Stomach (tissue), 9 donors: Measurements from ENCODE around the gene RGS19. TPM values are rescaled to one million over a fixed set of nuclear protein-coding genes. Genes with fewer than 3 reads are reported as not detected.
A peak's percentile ranks its signal among the peaks of the same experiment; 100 is the strongest.

ENCODE experiments used
- DNase-seq, 2 donors: peaks; one replicate each; pipeline versions ENCODE4 v3.0.0 to v3.0.0-alpha.2; 2013 to 2019
- H3K27ac ChIP-seq, 5 donors: fragments of 200-600 bp in 4 of 5; sonication (generic) in 4 of 5; one replicate each; pipeline ENCODE4 v1.5.1; 2013 to 2019; ENCODE audit warnings: mild to moderate bottlenecking in 1 of 5, moderate library complexity in 1 of 5
- H3K27me3 ChIP-seq, 3 donors: fragments of 200-600 bp; sonication (generic); one replicate each; pipeline ENCODE4 v1.5.1; 2017 to 2019; ENCODE audit warnings: mixed run types in 1 of 3
- H3K36me3 ChIP-seq, 4 donors: fragments of 200-600 bp; sonication (generic); 1 replicate in 3 of 4; 2 replicates in 1 of 4; pipeline ENCODE4 v1.5.1; 2016 to 2019
- H3K4me1 ChIP-seq, 4 donors: fragments of 200-600 bp; sonication (generic); one replicate each; pipeline ENCODE4 v1.5.1; 2016 to 2019
- H3K4me3 ChIP-seq, 4 donors: fragments of 200-600 bp; sonication (generic) in 3 of 4; one replicate each; pipeline ENCODE4 v1.5.1; 2016 to 2019; ENCODE audit warnings: mild to moderate bottlenecking in 1 of 4
- H3K9me3 ChIP-seq, 4 donors: fragments of 200-600 bp; sonication (generic); one replicate each; pipeline ENCODE4 v1.5.1; 2016 to 2019
- CTCF ChIP-seq, 7 experiments: fragments of 450-650 bp in 4 of 7; fragments of 200-600 bp in 3 of 7; sonication (generic) in 3 of 7; IDR thresholded peaks; one replicate each; pipeline ENCODE4 v1.5.1; 2016 to 2019; ENCODE audit warnings: antibody characterized with exemption in 7 of 7, control low read depth in 2 of 7, mild to moderate bottlenecking in 1 of 7
- EP300 ChIP-seq: sonication (generic); formaldehyde crosslinking; IDR thresholded peaks from one replicate; pipeline ENCODE4 v1.6.1; 2017; ENCODE audit warnings: antibody characterized with exemption
- POLR2A ChIP-seq, 4 donors: fragments of 450-650 bp; IDR thresholded peaks; one replicate each; pipeline ENCODE4 v1.6.1; 2016; ENCODE audit warnings: antibody characterized with exemption in 4 of 4, control low read depth in 2 of 4, mild to moderate bottlenecking in 1 of 4, moderate library complexity in 1 of 4
- POLR2AphosphoS5 ChIP-seq, 3 donors: sonication (generic); formaldehyde crosslinking; IDR thresholded peaks; one replicate each; pipeline ENCODE4 v1.6.1; 2016; ENCODE audit warnings: antibody characterized with exemption in 3 of 3
- WGBS, 5 donors: extraction: QIAGEN DNeasy Blood & Tissue Kit in 3 of 5; methylation state at CpG; one replicate each; pipeline versions ENCODE4 v1.1.5 to v1.1.7; 2013 to 2018; 5-methylcytosine and 5-hydroxymethylcytosine counted together
- intact Hi-C: fragments of 100-400 bp; cut with DNase I; formaldehyde crosslinking; loops from one replicate; pipeline ENCODE4 v1.15.1; 2023; ENCODE audit warnings: low total_unique reads
- polyA plus RNA-seq, 3 donors: library from polyadenylated mRNA; stranded (reverse); fragments of 200-250 nt; gene quantifications; one replicate each; pipeline ENCODE4 v1.2.3, GENCODE V29; 2013
- total RNA-seq, 5 donors: library from RNA; depleted of rRNA; stranded (reverse); fragments of >200 nt; gene quantifications; one replicate each; pipeline versions ENCODE4 v1.1.0 to v1.2.3, GENCODE V29; 2014 to 2016
- donor health status: healthy with polysubstance abuse.
- donor health status: Bipolar disorder and iron deficiency.
- donor health status: healthy.

RGS19 gene
- total and polyA plus RNA-seq, 8 donors, result 3.1 to 17.2 (median 10.1) TPM; not detected in 3

- peak overlapping the region in 2 of 4 donors; percentile 12 to 27 for H3K4me3 ChIP-seq
Measured at GRCh38 chr20:64057628-64058498, 21.5 kb downstream of the RGS19 start.

GRCh38 chr20:64056889-64057627 lies 22.3 kb downstream of the RGS19 start:
- Histone ChIP-seq H3K4me3 (peak overlapping the region in 2 of 4 donors; percentile 12 to 27), H3K36me3 (no peaks in the 10 kb centered on the region), H3K27me3 (peaks cover 0 to 59% (median 31%) of the 10 kb centered on the region in 3 donors), H3K9me3 (no peaks in the 10 kb centered on the region), H3K27ac (peak overlapping the region; percentile 12 to 79 (median 50)), H3K4me1 (peaks cover 11 to 23% (median 19%) of the 10 kb centered on the region in 4 donors)
- no peak for TF ChIP-seq CTCF (IDR thresholded peaks at IDR 0.05)
- peak in 1 of 3 donors; percentile 2 for TF ChIP-seq POLR2AphosphoS5 (IDR thresholded peaks at IDR 0.05)
- DNase-seq, result no peak
- intact Hi-C loops, result no loop called here
- 57 to 68% (median 63%) methylated on average over 32 to 39 of the region's 39 CpGs for WGBS, 5 donors

More at GRCh38 chr20:64057628-64058498, 21.5 kb downstream of the RGS19 start:
- peaks cover 0 to 51% (median 26%) of the 10 kb centered on the region in 3 donors for H3K27me3 ChIP-seq
- no peaks in the 10 kb centered on the region for H3K9me3 ChIP-seq
- peak in 5 of 7 experiments; percentile 57 to 88 (median 69) for TF ChIP-seq CTCF (IDR thresholded peaks at IDR 0.05)
- no peak for TF ChIP-seq EP300
- TF ChIP-seq POLR2AphosphoS5 (IDR thresholded peaks at IDR 0.05), result no peak
- WGBS, 5 donors, result 19 to 31% (median 29%) methylated on average over 25 to 33 of the region's 33 CpGs
- peak; percentile 81 to 92 for DNase-seq
- peak overlapping the region in 4 of 5 donors; percentile 48 to 79 (median 53) for H3K27ac ChIP-seq
- peaks cover 17 to 31% (median 27%) of the 10 kb centered on the region in 4 donors for H3K4me1 ChIP-seq
- intact Hi-C loops, result no loop called here
- no peaks in the 10 kb centered on the region for H3K36me3 ChIP-seq

- Histone ChIP-seq H3K36me3 (no peaks in the 10 kb centered on the region), H3K4me1 (peaks cover 11 to 22% (median 18%) of the 10 kb centered on the region in 4 donors), H3K27me3 (peaks cover 0 to 64% (median 36%) of the 10 kb centered on the region in 3 donors), H3K9me3 (no peaks in the 10 kb centered on the region), H3K4me3 (no peak overlapping the region), H3K27ac (peak overlapping the region in 4 of 5 donors; percentile 48 to 79 (median 53))
- no peak for DNase-seq
- WGBS, 5 donors, result 41 to 58% (median 56%) methylated on average over 7 of the region's 7 CpGs
- intact Hi-C loops, result no loop called here
- no peak for TF ChIP-seq EP300
- TF ChIP-seq POLR2AphosphoS5 (IDR thresholded peaks at IDR 0.05), result no peak
- TF ChIP-seq CTCF (IDR thresholded peaks at IDR 0.05), result no peak
- TF ChIP-seq POLR2A (IDR thresholded peaks at IDR 0.05), result no peak
Measured at GRCh38 chr20:64056639-64056888, 22.8 kb downstream of the RGS19 start.

GRCh38 chr20:64055893-64056638 lies 23.3 kb downstream of the RGS19 start:
- Histone ChIP-seq H3K27ac (peak overlapping the region; percentile 16 to 79 (median 57)), H3K4me3 (no peak overlapping the region), H3K4me1 (peaks cover 11 to 22% (median 18%) of the 10 kb centered on the region in 4 donors), H3K9me3 (no peaks in the 10 kb centered on the region), H3K36me3 (no peaks in the 10 kb centered on the region), H3K27me3 (peaks cover 0 to 69% (median 41%) of the 10 kb centered on the region in 3 donors)
- 29 to 68% (median 48%) methylated on average over 7 to 22 of the region's 22 CpGs for WGBS, 5 donors
- DNase-seq, result peak in 1 of 2 donors; percentile 73
- TF ChIP-seq CTCF (IDR thresholded peaks at IDR 0.05) (no peak), POLR2A (IDR thresholded peaks at IDR 0.05) (no peak), POLR2AphosphoS5 (IDR thresholded peaks at IDR 0.05) (no peak), EP300 (no peak)
- intact Hi-C loops, result no loop called here
